MCF 10A (cell line): Measurements from ENCODE around the gene CLDN5. TPM values are rescaled to one million over a fixed set of nuclear protein-coding genes. Genes with fewer than 3 reads are reported as not detected.
A peak's percentile ranks its signal among the peaks of the same experiment; 100 is the strongest.
"Not testable (repeated sequence)": the region's sequence is repeated elsewhere in the genome, so short reads cannot be mapped to it uniquely, and the experiment has no call there.

ENCODE experiments used
- BruUV-seq: library from RNA; stranded (reverse); fragments of 400-500 nt; replicated peaks from 2 replicates; lab custom pipeline; 2021; lab: Mats Ljungman, UMichigan
- CTCF ChIA-PET: fragments of 300-600 bp; sonication (Branson Sonifier 250); formaldehyde crosslinking; extraction: SDS; loops from one replicate; lab custom pipeline; 2021; ENCODE audit warnings: antibody characterized with exemption, inconsistent platforms; lab: Yijun Ruan, JAX
- POLR2A ChIA-PET: fragments of 300-600, 350-650 bp; sonication (Branson Sonifier 250); formaldehyde crosslinking; extraction: SDS; loops from one replicate; lab custom pipeline; 2020; ENCODE audit warnings: antibody characterized with exemption, inconsistent platforms; lab: Yijun Ruan, JAX
- DNase-seq: peaks from one replicate; pipeline ENCODE4 v3.0.0-alpha.2; 2018; ENCODE audit not compliant: unreplicated experiment
- H3K27ac Mint-ChIP-seq: one replicate; pipeline ENCODE4 v1.8.0; 2022; ENCODE audit warnings: mild to moderate bottlenecking, low read depth, mixed read lengths; ENCODE audit not compliant: unreplicated experiment
- H3K27me3 Mint-ChIP-seq: one replicate; pipeline ENCODE4 v1.8.0; 2022; ENCODE audit warnings: mixed read lengths; ENCODE audit not compliant: insufficient read depth, unreplicated experiment
- H3K36me3 Mint-ChIP-seq: one replicate; pipeline ENCODE4 v1.8.0; 2022; ENCODE audit warnings: mild to moderate bottlenecking, moderate library complexity, mixed read lengths; ENCODE audit not compliant: insufficient read depth, unreplicated experiment
- H3K4me1 Mint-ChIP-seq: one replicate; pipeline ENCODE4 v1.8.0; 2022; ENCODE audit warnings: mixed read lengths; ENCODE audit not compliant: insufficient read depth, unreplicated experiment
- H3K4me3 Mint-ChIP-seq: one replicate; pipeline ENCODE4 v1.8.0; 2022; ENCODE audit warnings: mild to moderate bottlenecking, moderate library complexity, mixed read lengths; ENCODE audit not compliant: unreplicated experiment
- H3K9me3 Mint-ChIP-seq: one replicate; pipeline ENCODE4 v1.8.0; 2022; ENCODE audit warnings: mixed read lengths; ENCODE audit not compliant: unreplicated experiment
- intact Hi-C: fragments of 100-400 bp; cut with micrococcal nuclease; formaldehyde crosslinking; loops from 2 replicates; pipeline ENCODE4 v1.14.1; 2022
- total RNA-seq: library from RNA; stranded (reverse); gene quantifications from 2 replicates; pipeline ENCODE4 v1.2.3, GENCODE V29; 2022
- TF ChIP-seq, protein P1 (sequence below): fragments of 200-600 bp; IDR thresholded peaks from one replicate; pipeline ENCODE4 v1.8.0; 2022; ENCODE audit warnings: antibody characterized with exemption, mild to moderate bottlenecking; ENCODE audit not compliant: unreplicated experiment

The CLDN5 gene
- total RNA-seq, 1 experiment from 2014 or later = not detected

DNA sequence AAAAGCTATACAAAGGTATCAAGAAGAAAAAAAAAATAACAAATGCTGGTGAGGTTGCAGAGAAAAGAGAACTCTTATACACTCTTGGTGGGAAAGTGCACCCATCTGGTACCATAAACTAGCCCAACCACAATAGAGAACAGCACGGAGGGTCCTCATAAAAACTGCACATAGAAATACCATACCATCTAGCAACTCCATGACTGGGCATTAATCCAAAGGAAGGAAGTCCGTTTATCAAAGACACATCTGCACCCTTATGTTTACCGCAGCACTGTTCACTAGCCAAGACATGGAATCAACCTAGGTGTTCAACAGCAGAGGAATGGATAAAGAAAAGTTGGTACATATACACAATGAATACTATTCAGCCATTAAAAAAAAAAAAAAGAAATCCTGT lies 10.8 kb upstream of the CLDN5 start:
- Mint-ChIP-seq H3K27me3 (peaks cover 10% of the 10 kb centered on the region), H3K4me1 (no peaks in the 10 kb centered on the region), H3K36me3 (no peaks in the 10 kb centered on the region), H3K27ac (no peak overlapping the region), H3K9me3 (no peaks in the 10 kb centered on the region), H3K4me3 (no peak overlapping the region)
- intact Hi-C loops = no loop called here
- DNase-seq = no peak
- CTCF ChIA-PET = interaction anchor here (0.6 kb wide), 1 partner anchor 144 kb away, joined by 3 read pairs; no protein-coding TSS in a partner anchor
- BruUV-seq = no TSS peak
- TF ChIP-seq, protein P1, sequence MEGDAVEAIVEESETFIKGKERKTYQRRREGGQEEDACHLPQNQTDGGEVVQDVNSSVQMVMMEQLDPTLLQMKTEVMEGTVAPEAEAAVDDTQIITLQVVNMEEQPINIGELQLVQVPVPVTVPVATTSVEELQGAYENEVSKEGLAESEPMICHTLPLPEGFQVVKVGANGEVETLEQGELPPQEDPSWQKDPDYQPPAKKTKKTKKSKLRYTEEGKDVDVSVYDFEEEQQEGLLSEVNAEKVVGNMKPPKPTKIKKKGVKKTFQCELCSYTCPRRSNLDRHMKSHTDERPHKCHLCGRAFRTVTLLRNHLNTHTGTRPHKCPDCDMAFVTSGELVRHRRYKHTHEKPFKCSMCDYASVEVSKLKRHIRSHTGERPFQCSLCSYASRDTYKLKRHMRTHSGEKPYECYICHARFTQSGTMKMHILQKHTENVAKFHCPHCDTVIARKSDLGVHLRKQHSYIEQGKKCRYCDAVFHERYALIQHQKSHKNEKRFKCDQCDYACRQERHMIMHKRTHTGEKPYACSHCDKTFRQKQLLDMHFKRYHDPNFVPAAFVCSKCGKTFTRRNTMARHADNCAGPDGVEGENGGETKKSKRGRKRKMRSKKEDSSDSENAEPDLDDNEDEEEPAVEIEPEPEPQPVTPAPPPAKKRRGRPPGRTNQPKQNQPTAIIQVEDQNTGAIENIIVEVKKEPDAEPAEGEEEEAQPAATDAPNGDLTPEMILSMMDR = no peak
- POLR2A ChIA-PET = no interaction called here

DNA sequence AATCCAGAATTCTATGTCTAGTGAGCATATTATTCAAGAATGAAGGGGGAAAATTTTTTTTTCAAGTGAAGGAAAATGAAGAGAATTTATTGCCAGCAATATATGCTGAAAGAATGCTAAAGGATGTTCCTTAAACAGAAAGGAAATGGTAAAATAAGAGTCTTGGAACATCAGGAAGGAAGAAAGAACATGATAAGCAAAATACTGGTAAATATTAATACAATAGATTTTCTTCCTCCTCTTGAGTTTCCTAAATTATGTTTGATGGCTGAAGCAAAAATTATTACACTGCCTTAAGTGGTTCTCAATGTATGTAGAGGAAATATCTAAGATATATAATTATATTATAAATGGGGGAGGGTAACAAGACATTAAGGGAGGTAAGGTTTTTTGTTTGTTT lies 9.6 kb upstream of the CLDN5 start:
- peaks cover 10% of the 10 kb centered on the region for H3K27me3 Mint-ChIP-seq
- DNase-seq = no peak
- no peaks in the 10 kb centered on the region for H3K4me1 Mint-ChIP-seq
- no TSS peak for BruUV-seq
- no peaks in the 10 kb centered on the region for H3K36me3 Mint-ChIP-seq
- TF ChIP-seq, protein P1 = no peak
- ChIA-PET POLR2A (no interaction called here), CTCF (no interaction called here)
- intact Hi-C loops = no loop called here
- H3K27ac Mint-ChIP-seq = no peak overlapping the region
- H3K4me3 Mint-ChIP-seq = no peak overlapping the region
- no peaks in the 10 kb centered on the region for H3K9me3 Mint-ChIP-seq

DNA sequence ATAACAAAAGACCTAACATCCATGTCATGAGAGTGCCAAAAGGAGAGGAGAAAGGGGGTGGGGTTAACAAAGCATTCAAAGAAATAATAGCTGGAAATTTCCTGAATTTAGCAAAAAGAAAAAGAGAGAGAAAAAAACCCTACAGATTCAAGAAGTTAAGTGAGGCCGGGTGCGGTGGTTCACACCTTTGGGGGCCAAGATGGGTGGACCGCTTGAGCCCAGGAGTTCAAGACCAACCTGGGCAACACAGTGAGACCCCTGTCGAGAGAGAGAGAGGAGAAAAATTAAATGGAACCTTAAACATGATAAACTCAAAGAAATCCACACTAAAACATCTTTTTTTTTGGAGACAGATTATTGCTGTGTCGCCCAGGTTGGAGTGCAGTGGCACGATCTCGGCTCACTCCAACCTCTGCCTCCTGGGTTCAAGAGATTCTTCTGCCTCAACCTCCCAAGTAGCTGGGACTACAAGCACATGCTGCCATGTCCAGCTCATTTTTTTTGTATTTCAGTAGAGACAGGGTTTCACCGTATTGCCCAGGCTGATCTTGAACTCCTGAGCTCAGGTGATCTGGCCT lies 8.9 kb upstream of the CLDN5 start:
- Mint-ChIP-seq H3K27me3 (peaks cover 10% of the 10 kb centered on the region), H3K36me3 (no peaks in the 10 kb centered on the region), H3K27ac (peak overlapping the region; percentile 42), H3K9me3 (no peaks in the 10 kb centered on the region), H3K4me3 (no peak overlapping the region), H3K4me1 (no peaks in the 10 kb centered on the region)
- intact Hi-C loops = no loop called here
- DNase-seq = no peak
- TF ChIP-seq, protein P1 = no peak
- ChIA-PET CTCF (no interaction called here), POLR2A (no interaction called here)
- no TSS peak for BruUV-seq

DNA sequence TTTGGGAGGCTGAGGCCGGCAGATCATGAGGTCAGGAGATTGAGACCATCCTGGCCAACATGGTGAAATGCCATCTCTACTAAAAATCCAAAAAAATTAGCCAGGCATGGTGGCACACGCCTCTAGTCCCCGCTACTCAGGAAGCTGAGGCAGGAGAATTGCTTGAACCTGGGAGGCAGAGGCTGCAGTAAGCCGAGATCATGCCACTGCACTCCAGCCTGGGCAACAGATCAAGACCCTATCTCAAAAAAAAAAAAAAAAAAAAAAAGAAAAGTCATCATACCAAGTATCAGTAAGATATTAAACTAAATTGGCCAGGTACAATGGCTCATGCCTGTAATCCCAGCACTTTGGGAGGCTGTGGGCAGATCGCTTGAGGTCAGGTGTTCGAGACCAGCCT lies 7.1 kb upstream of the CLDN5 start:
- H3K27me3 Mint-ChIP-seq = peaks cover 10% of the 10 kb centered on the region
- H3K36me3 Mint-ChIP-seq, intact Hi-C loops, BruUV-seq, H3K4me3 Mint-ChIP-seq, H3K27ac Mint-ChIP-seq, H3K4me1 Mint-ChIP-seq, DNase-seq, CTCF ChIA-PET, POLR2A ChIA-PET, H3K9me3 Mint-ChIP-seq: not testable (repeated sequence)

DNA sequence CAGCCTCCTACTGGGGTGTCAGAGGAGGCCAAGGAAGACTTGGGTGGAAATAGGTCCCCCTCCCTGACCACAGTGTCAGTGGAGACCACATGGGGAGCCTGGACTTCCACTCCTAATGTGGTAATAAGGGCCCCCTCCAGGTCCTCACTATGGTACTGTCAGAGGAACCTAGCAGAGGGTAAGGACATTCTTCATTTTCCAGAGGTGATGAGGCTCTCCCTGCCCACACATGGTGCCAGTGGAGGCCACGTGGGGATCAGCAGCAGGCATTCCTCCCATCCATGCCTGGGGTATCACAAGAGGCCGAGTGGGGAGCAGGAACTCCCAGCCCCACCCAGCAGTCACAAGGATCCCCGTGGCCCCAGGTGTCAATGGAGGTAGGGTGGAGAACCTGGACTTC lies 6.5 kb upstream of the CLDN5 start:
- TF ChIP-seq, protein P1 = no peak
- no peak for DNase-seq
- Mint-ChIP-seq H3K9me3 (no peaks in the 10 kb centered on the region), H3K4me1 (no peaks in the 10 kb centered on the region), H3K4me3 (no peak overlapping the region), H3K36me3 (no peaks in the 10 kb centered on the region), H3K27me3 (peaks cover 10% of the 10 kb centered on the region), H3K27ac (no peak overlapping the region)
- CTCF ChIA-PET = interaction anchor here (0.7 kb wide), 1 partner anchor 482 kb away, joined by 3 read pairs; no protein-coding TSS in a partner anchor
- BruUV-seq = no TSS peak
- intact Hi-C loops = no loop called here
- POLR2A ChIA-PET = no interaction called here
